OCI-LY7 (cell line): ENCODE measurements around the gene GALK1. TPM values are rescaled to one million over a fixed set of nuclear protein-coding genes. Genes with fewer than 3 reads are reported as not detected.

ENCODE experiments used
- BruUV-seq: library from RNA; stranded (reverse); fragments of 400-500 nt; replicated peaks from 2 replicates; lab custom pipeline; 2021; lab: Mats Ljungman, UMichigan
- CTCF ChIA-PET: fragments of 300-600 bp; sonication (Branson Sonifier 250); formaldehyde crosslinking; loops from one replicate; lab custom pipeline; 2022; ENCODE audit warnings: antibody characterized with exemption; ENCODE audit not compliant: unreplicated experiment; lab: Charles Lee
- POLR2A ChIA-PET: fragments of 300-600 bp; sonication (Branson Sonifier 250); formaldehyde crosslinking; loops from one replicate; lab custom pipeline; 2022; ENCODE audit warnings: antibody characterized with exemption; lab: Charles Lee
- DNase-seq: peaks from one replicate; pipeline ENCODE4 v3.0.0-alpha.2; 2015; ENCODE audit warnings: low spot score
- H2AFZ ChIP-seq: fragments of 200-600 bp; sonication (generic), shearing (Covaris generic); 2 replicates; pipeline ENCODE4 v1.6.1; 2014; ENCODE audit warnings: mild to moderate bottlenecking, antibody characterized with exemption, low read length, moderate library complexity
- H3K27ac ChIP-seq: fragments of 200-600 bp; sonication (generic); 2 replicates; pipeline ENCODE4 v1.5.1; 2014; ENCODE audit warnings: mixed run types, low read depth, mild to moderate bottlenecking, moderate library complexity, low read length, inconsistent platforms; ENCODE audit not compliant: poor library complexity, severe bottlenecking
- H3K36me3 ChIP-seq: fragments of 200-600 bp; sonication (generic); 2 replicates; pipeline ENCODE4 v1.6.1; 2014; ENCODE audit warnings: mild to moderate bottlenecking, antibody characterized with exemption, low read length, moderate library complexity, mixed read lengths; ENCODE audit not compliant: insufficient read depth
- H3K4me1 ChIP-seq: fragments of 200-600 bp; sonication (generic); 2 replicates; pipeline ENCODE4 v1.5.1; 2014; ENCODE audit warnings: mild to moderate bottlenecking, low read length; ENCODE audit not compliant: insufficient read depth, poor library complexity, severe bottlenecking
- H3K4me2 ChIP-seq: fragments of 200-600 bp; sonication (generic); 2 replicates; pipeline ENCODE4 v1.6.1; 2014; ENCODE audit warnings: mild to moderate bottlenecking, low read length
- H3K4me3 ChIP-seq: fragments of 200-600 bp; sonication (generic); 2 replicates; pipeline ENCODE4 v1.5.1; 2014; ENCODE audit warnings: mild to moderate bottlenecking, low read depth, low read length; ENCODE audit not compliant: poor library complexity, severe bottlenecking
- H3K79me2 ChIP-seq: fragments of 200-600 bp; sonication (generic); 2 replicates; pipeline ENCODE4 v1.6.1; 2016; ENCODE audit warnings: low read depth, mild to moderate bottlenecking, low read length, moderate library complexity, mixed read lengths; ENCODE audit not compliant: insufficient read depth
- H3K9me2 ChIP-seq: fragments of 200-600 bp; sonication (generic); 2 replicates; pipeline ENCODE4 v1.6.1; 2016; ENCODE audit warnings: mild to moderate bottlenecking, low read length, mixed read lengths; ENCODE audit not compliant: insufficient read depth
- H3K9me3 ChIP-seq: fragments of 200-600 bp; sonication (generic); 2 replicates; pipeline ENCODE4 v1.6.1; 2014; ENCODE audit warnings: mild to moderate bottlenecking, mixed run types, low read length, mixed read lengths
- H4K20me1 ChIP-seq: fragments of 200-600 bp; sonication (generic); 2 replicates; pipeline ENCODE4 v1.6.1; 2014; ENCODE audit warnings: mild to moderate bottlenecking, antibody characterized with exemption, low read length, moderate library complexity, mixed read lengths; ENCODE audit not compliant: insufficient read depth
- EZH2phosphoT487 ChIP-seq: fragments of 200-600 bp; sonication (generic); IDR thresholded peaks from 2 replicates; pipeline ENCODE4 v1.6.1; 2018; ENCODE audit warnings: low read depth, borderline replicate concordance, mild to moderate bottlenecking, mixed run types, antibody characterized with exemption, low read length, moderate library complexity, mixed read lengths
- intact Hi-C: fragments of 100-400 bp; cut with micrococcal nuclease; formaldehyde crosslinking; loops from one replicate; pipeline ENCODE4 v1.10.0; 2022; ENCODE audit not compliant: unreplicated experiment
- microRNA-seq: library from miRNA; unstranded; fragments of <30 nt; microRNA quantifications from one replicate; pipeline ENCODE4 v1.2.0, GENCODE V29; 2022; ENCODE audit warnings: borderline replicate concordance
- total RNA-seq, 2 experiments: library from RNA; depleted of rRNA in 1 of 2; stranded (reverse); fragments of >200 nt in 1 of 2; shearing (Covaris generic) in 1 of 2; gene quantifications; 2 replicates each; pipeline ENCODE4 v1.2.3, GENCODE V29; 2014 to 2022
- TF ChIP-seq, protein P1 (sequence below): fragments of 200-600 bp; sonication (generic); conservative IDR thresholded peaks from 2 replicates; pipeline ENCODE4 v1.5.1; 2014; ENCODE audit warnings: mild to moderate bottlenecking, antibody characterized with exemption, low read length, moderate library complexity, mixed read lengths

The GALK1 gene
- total RNA-seq, 2 experiments from 2014 or later = 74.8 to 99.4 TPM

DNA sequence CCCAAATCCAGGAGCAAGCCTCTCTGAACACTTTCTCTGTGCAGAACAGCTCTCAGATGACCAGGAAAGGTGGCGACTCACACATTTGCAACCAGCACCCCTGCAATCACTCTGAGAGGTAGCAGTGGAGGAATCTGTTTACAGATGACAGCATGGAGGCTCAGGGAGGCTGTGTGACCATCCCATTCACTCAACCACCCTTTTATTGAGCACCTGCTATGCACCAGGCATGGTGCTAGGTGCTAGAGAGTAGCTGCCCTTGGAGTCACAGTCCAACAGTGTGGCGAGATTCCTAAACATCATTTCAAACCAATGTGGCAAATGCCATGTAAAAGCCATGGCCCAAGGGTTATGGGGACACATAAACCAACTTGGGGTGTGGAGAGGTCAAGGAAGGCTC, 45.3 kb downstream of the GALK1 start:
- no peak overlapping the region for H3K4me3 ChIP-seq
- intact Hi-C loops = no loop called here
- POLR2A ChIA-PET = interaction anchor here (1.0 to 1.8 kb wide), 2 partner anchors 18 to 54 kb away, joined by 3 to 4 read pairs; no protein-coding TSS in a partner anchor

DNA sequence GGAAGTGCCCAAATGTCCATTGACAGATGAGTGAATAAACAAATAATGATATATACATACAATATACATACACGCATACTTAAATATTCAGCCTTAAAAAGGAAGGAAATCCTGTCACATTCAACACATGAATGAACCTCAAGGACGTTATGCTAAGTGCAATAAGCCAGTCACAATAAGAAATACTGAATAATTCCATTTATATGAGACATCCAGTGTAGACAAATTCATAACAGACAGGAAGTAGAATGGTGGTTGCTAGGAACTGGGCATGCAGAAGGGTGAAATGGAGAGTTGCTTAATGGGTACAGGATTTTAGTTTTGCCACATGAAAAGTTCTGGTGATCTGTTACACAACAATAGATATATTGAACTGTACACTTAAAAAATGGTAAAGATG, 52.5 kb downstream of the GALK1 start:
- no TSS peak for BruUV-seq
- Histone ChIP-seq H3K4me1 (no peaks in the 10 kb centered on the region), H4K20me1 (no peaks in the 10 kb centered on the region), H3K4me3 (no peak overlapping the region), H3K9me2 (no peaks in the 10 kb centered on the region), H3K9me3 (no peaks in the 10 kb centered on the region), H2AFZ (no peak overlapping the region), H3K4me2 (no peak overlapping the region), H3K79me2 (no peaks in the 10 kb centered on the region), H3K36me3 (peaks cover 15% of the 10 kb centered on the region), H3K27ac (no peak overlapping the region)
- POLR2A ChIA-PET = no interaction called here
- CTCF ChIA-PET = no interaction called here
- intact Hi-C loops = loop anchor here (5.0 kb wide), 1 partner anchor 35 kb away; no protein-coding TSS in a partner anchor
- no peak for TF ChIP-seq EZH2phosphoT487
- TF ChIP-seq, protein P1, sequence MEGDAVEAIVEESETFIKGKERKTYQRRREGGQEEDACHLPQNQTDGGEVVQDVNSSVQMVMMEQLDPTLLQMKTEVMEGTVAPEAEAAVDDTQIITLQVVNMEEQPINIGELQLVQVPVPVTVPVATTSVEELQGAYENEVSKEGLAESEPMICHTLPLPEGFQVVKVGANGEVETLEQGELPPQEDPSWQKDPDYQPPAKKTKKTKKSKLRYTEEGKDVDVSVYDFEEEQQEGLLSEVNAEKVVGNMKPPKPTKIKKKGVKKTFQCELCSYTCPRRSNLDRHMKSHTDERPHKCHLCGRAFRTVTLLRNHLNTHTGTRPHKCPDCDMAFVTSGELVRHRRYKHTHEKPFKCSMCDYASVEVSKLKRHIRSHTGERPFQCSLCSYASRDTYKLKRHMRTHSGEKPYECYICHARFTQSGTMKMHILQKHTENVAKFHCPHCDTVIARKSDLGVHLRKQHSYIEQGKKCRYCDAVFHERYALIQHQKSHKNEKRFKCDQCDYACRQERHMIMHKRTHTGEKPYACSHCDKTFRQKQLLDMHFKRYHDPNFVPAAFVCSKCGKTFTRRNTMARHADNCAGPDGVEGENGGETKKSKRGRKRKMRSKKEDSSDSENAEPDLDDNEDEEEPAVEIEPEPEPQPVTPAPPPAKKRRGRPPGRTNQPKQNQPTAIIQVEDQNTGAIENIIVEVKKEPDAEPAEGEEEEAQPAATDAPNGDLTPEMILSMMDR = no peak
- DNase-seq = no peak

More for the DNA sequence above, 45.3 kb downstream of the GALK1 start:
- H3K79me2 ChIP-seq = no peaks in the 10 kb centered on the region
- no peak overlapping the region for H2AFZ ChIP-seq
- H3K4me2 ChIP-seq = no peak overlapping the region
- TF ChIP-seq, protein P1 = no peak
- no peak for TF ChIP-seq EZH2phosphoT487
- CTCF ChIA-PET = no interaction called here
- H3K9me3 ChIP-seq = no peaks in the 10 kb centered on the region
- no peaks in the 10 kb centered on the region for H4K20me1 ChIP-seq
- no peaks in the 10 kb centered on the region for H3K36me3 ChIP-seq
- H3K27ac ChIP-seq = no peak overlapping the region
- no peaks in the 10 kb centered on the region for H3K9me2 ChIP-seq
- BruUV-seq = no TSS peak
- H3K4me1 ChIP-seq = peaks cover 7% of the 10 kb centered on the region
- DNase-seq = no peak

Small RNAs within 50 kb of the gene (microRNA-seq; reads per million reads assigned to microRNA genes)
- gene MIR4738 = not detected

Other genes starting within 250 kb of the GALK1 start
- not detected in 2 replicates for gene CASKIN2, start 249.7 kb downstream of the GALK1 start, total RNA-seq (2014; rRNA removed; shearing (Covaris generic))
- gene CASKIN2, start 249.7 kb downstream of the GALK1 start, total RNA-seq (2022) = 0.24 and 1.0 TPM in 2 replicates
- gene TSEN54, start 248.7 kb downstream of the GALK1 start, total RNA-seq (2014; rRNA removed; shearing (Covaris generic)) = 45.4 and 57.4 TPM in 2 replicates
- gene TSEN54, start 248.7 kb downstream of the GALK1 start, total RNA-seq (2022) = 57.9 and 69.8 TPM in 2 replicates
- gene LLGL2, start 239.5 kb downstream of the GALK1 start, total RNA-seq (2014; rRNA removed; shearing (Covaris generic)) = 10.7 and 12.6 TPM in 2 replicates
- gene LLGL2, start 239.5 kb downstream of the GALK1 start, total RNA-seq (2022) = 20.9 and 21.6 TPM in 2 replicates
- 8.9 and 9.7 TPM in 2 replicates for gene MYO15B, start 177.4 kb downstream of the GALK1 start, total RNA-seq (2014; rRNA removed; shearing (Covaris generic))
- gene MYO15B, start 177.4 kb downstream of the GALK1 start, total RNA-seq (2022) = 17.7 and 19.2 TPM in 2 replicates
- gene SMIM5, start 131.8 kb downstream of the GALK1 start, total RNA-seq (2014; rRNA removed; shearing (Covaris generic)) = 0.06 TPM in 1 of 2 replicates, not detected in the other
- not detected in 2 replicates for gene SMIM5, start 131.8 kb downstream of the GALK1 start, total RNA-seq (2022)
- gene RECQL5, start 98.0 kb downstream of the GALK1 start, total RNA-seq (2014; rRNA removed; shearing (Covaris generic)) = 90.0 and 91.9 TPM in 2 replicates
- gene RECQL5, start 98.0 kb downstream of the GALK1 start, total RNA-seq (2022) = 133 and 139 TPM in 2 replicates
- 122 and 127 TPM in 2 replicates for gene SAP30BP, start 97.9 kb downstream of the GALK1 start, total RNA-seq (2014; rRNA removed; shearing (Covaris generic))
- 180 and 187 TPM in 2 replicates for gene SAP30BP, start 97.9 kb downstream of the GALK1 start, total RNA-seq (2022)
- 0.66 and 2.0 TPM in 2 replicates for gene ITGB4, start 43.7 kb downstream of the GALK1 start, total RNA-seq (2014; rRNA removed; shearing (Covaris generic))
- gene ITGB4, start 43.7 kb downstream of the GALK1 start, total RNA-seq (2022) = 1.9 and 3.9 TPM in 2 replicates
- 41.5 and 44.0 TPM in 2 replicates for gene UNK, start 19.6 kb upstream of the GALK1 start, total RNA-seq (2014; rRNA removed; shearing (Covaris generic))
- 67.6 and 77.3 TPM in 2 replicates for gene UNK, start 19.6 kb upstream of the GALK1 start, total RNA-seq (2022)
- gene UNC13D, start 79.2 kb upstream of the GALK1 start, total RNA-seq (2014; rRNA removed; shearing (Covaris generic)) = 7.1 and 8.0 TPM in 2 replicates
- 12.2 and 17.8 TPM in 2 replicates for gene UNC13D, start 79.2 kb upstream of the GALK1 start, total RNA-seq (2022)
- gene WBP2, start 90.1 kb upstream of the GALK1 start, total RNA-seq (2014; rRNA removed; shearing (Covaris generic)) = 24.1 and 29.9 TPM in 2 replicates
- 117 and 123 TPM in 2 replicates for gene WBP2, start 90.1 kb upstream of the GALK1 start, total RNA-seq (2022)
- 32.7 and 41.9 TPM in 2 replicates for gene TRIM47, start 113.4 kb upstream of the GALK1 start, total RNA-seq (2014; rRNA removed; shearing (Covaris generic))
- 21.6 and 25.9 TPM in 2 replicates for gene TRIM47, start 113.4 kb upstream of the GALK1 start, total RNA-seq (2022)
- 45.0 and 54.2 TPM in 2 replicates for gene TRIM65, start 131.8 kb upstream of the GALK1 start, total RNA-seq (2014; rRNA removed; shearing (Covaris generic))
- 60.4 and 62.9 TPM in 2 replicates for gene TRIM65, start 131.8 kb upstream of the GALK1 start, total RNA-seq (2022)
- 91.9 and 112 TPM in 2 replicates for gene MRPL38, start 139.7 kb upstream of the GALK1 start, total RNA-seq (2014; rRNA removed; shearing (Covaris generic))
- 175 and 198 TPM in 2 replicates for gene MRPL38, start 139.7 kb upstream of the GALK1 start, total RNA-seq (2022)
- 34.6 and 38.7 TPM in 2 replicates for gene FBF1, start 175.8 kb upstream of the GALK1 start, total RNA-seq (2014; rRNA removed; shearing (Covaris generic))
- gene FBF1, start 175.8 kb upstream of the GALK1 start, total RNA-seq (2022) = 47.8 and 47.9 TPM in 2 replicates
- 12.3 and 22.6 TPM in 2 replicates for gene ACOX1, start 214.0 kb upstream of the GALK1 start, total RNA-seq (2014; rRNA removed; shearing (Covaris generic))
- gene ACOX1, start 214.0 kb upstream of the GALK1 start, total RNA-seq (2022) = 30.2 and 34.6 TPM in 2 replicates
- 17.6 and 22.5 TPM in 2 replicates for gene TEN1, start 214.0 kb upstream of the GALK1 start, total RNA-seq (2014; rRNA removed; shearing (Covaris generic))
- 18.2 and 22.5 TPM in 2 replicates for gene TEN1, start 214.0 kb upstream of the GALK1 start, total RNA-seq (2022)
- 7.3 and 15.9 TPM in 2 replicates for gene CDK3, start 235.7 kb upstream of the GALK1 start, total RNA-seq (2014; rRNA removed; shearing (Covaris generic))
- 12.8 and 17.2 TPM in 2 replicates for gene CDK3, start 235.7 kb upstream of the GALK1 start, total RNA-seq (2022)